WTC11 (cell line): Measurements from ENCODE around the gene FARSA. TPM values are rescaled to one million over a fixed set of nuclear protein-coding genes. Genes with fewer than 3 reads are reported as not detected.
A peak's percentile ranks its signal among the peaks of the same experiment; 100 is the strongest.

ENCODE experiments used
- CREB1 ChIP-seq: sonication (generic); formaldehyde crosslinking; IDR thresholded peaks from 2 replicates; pipeline ENCODE4 v1.8.0; 2023; ENCODE audit warnings: mild to moderate bottlenecking, missing genetic modification reagents
- EMX1 ChIP-seq: fragments of 250-450 bp; sonication (Bioruptor Pico); IDR thresholded peaks from 2 replicates; pipeline ENCODE4 v1.8.0; 2021; ENCODE audit warnings: mild to moderate bottlenecking
- ESRRA ChIP-seq: sonication (generic); formaldehyde crosslinking; IDR thresholded peaks from 2 replicates; pipeline ENCODE4 v1.8.1; 2022; ENCODE audit warnings: mild to moderate bottlenecking, missing genetic modification reagents, borderline replicate concordance
- FOXP1 ChIP-seq: sonication (generic); formaldehyde crosslinking; IDR thresholded peaks from 2 replicates; pipeline ENCODE4 v1.8.0; 2022; ENCODE audit warnings: missing genetic modification reagents, mild to moderate bottlenecking, moderate library complexity, borderline replicate concordance
- GTF2I ChIP-seq: fragments of 250-450 bp; sonication (Bioruptor Pico); conservative IDR thresholded peaks from 2 replicates; pipeline ENCODE4 v1.4.0; 2021; ENCODE audit warnings: mild to moderate bottlenecking
- JAZF1 ChIP-seq: fragments of 250-450 bp; sonication (Bioruptor Pico); IDR thresholded peaks from 2 replicates; pipeline ENCODE4 v1.9.0; 2021; ENCODE audit warnings: moderate library complexity, mild to moderate bottlenecking, inconsistent platforms
- KAT7 ChIP-seq: sonication (generic); formaldehyde crosslinking; IDR thresholded peaks from 2 replicates; pipeline ENCODE4 v1.8.1; 2023; ENCODE audit warnings: missing genetic modification reagents, mild to moderate bottlenecking, borderline replicate concordance
- NFE2L1 ChIP-seq: sonication (generic); formaldehyde crosslinking; IDR thresholded peaks from 2 replicates; pipeline ENCODE4 v1.8.1; 2023; ENCODE audit warnings: missing genetic modification reagents
- OVOL2 ChIP-seq: fragments of 250-450 bp; sonication (Bioruptor Pico); IDR thresholded peaks from 2 replicates; pipeline ENCODE4 v1.9.0; 2021; ENCODE audit warnings: mild to moderate bottlenecking, borderline replicate concordance
- SMAD4 ChIP-seq: sonication (generic); formaldehyde crosslinking; IDR thresholded peaks from 2 replicates; pipeline ENCODE4 v1.8.0; 2022; ENCODE audit warnings: mild to moderate bottlenecking, missing genetic modification reagents
- SOX15 ChIP-seq: fragments of 250-450 bp; sonication (Bioruptor Pico); IDR thresholded peaks from 2 replicates; pipeline ENCODE4 v1.9.0; 2021; ENCODE audit warnings: mild to moderate bottlenecking
- TCF7 ChIP-seq: sonication (generic); formaldehyde crosslinking; IDR thresholded peaks from 2 replicates; pipeline ENCODE4 v1.8.0; 2022; ENCODE audit warnings: mild to moderate bottlenecking, low read depth, missing genetic modification reagents, moderate library complexity
- ZBTB21 ChIP-seq: sonication (generic); formaldehyde crosslinking; IDR thresholded peaks from 2 replicates; pipeline ENCODE4 v1.8.1; 2023; ENCODE audit warnings: mild to moderate bottlenecking, missing genetic modification reagents, borderline replicate concordance
- ZNF263 ChIP-seq: sonication (generic); formaldehyde crosslinking; IDR thresholded peaks from 2 replicates; pipeline ENCODE4 v1.8.1; 2022; ENCODE audit warnings: low read depth, mild to moderate bottlenecking, moderate library complexity, missing genetic modification reagents
- total RNA-seq: library from RNA; stranded (reverse); gene quantifications from 3 replicates; pipeline ENCODE4 v1.2.3, GENCODE V29; 2021
- TF ChIP-seq, protein P1 (sequence below): sonication (generic); formaldehyde crosslinking; IDR thresholded peaks from 2 replicates; pipeline ENCODE4 v1.8.1; 2023; ENCODE audit warnings: mild to moderate bottlenecking, missing genetic modification reagents
- TF ChIP-seq, protein P2 (sequence below): sonication (generic); formaldehyde crosslinking; IDR thresholded peaks from 2 replicates; pipeline ENCODE4 v1.8.1; 2022; ENCODE audit warnings: mild to moderate bottlenecking, moderate library complexity, missing genetic modification reagents
- TF ChIP-seq, protein P3 (sequence below): sonication (generic); formaldehyde crosslinking; IDR thresholded peaks from 2 replicates; pipeline ENCODE4 v1.8.1; 2022; ENCODE audit warnings: missing genetic modification reagents, borderline replicate concordance
- TF ChIP-seq, protein P4 (sequence below): sonication (generic); formaldehyde crosslinking; IDR thresholded peaks from 2 replicates; pipeline ENCODE4 v1.8.1; 2023; ENCODE audit warnings: mild to moderate bottlenecking, missing genetic modification reagents, moderate library complexity
- TF ChIP-seq, protein P5 (sequence below): fragments of 250-450 bp; sonication (Bioruptor Pico); IDR thresholded peaks from 2 replicates; pipeline ENCODE4 v1.9.0; 2021; ENCODE audit warnings: mild to moderate bottlenecking
- TF ChIP-seq, protein P6 (sequence below): sonication (generic); formaldehyde crosslinking; IDR thresholded peaks from 2 replicates; pipeline ENCODE4 v1.8.0; 2022; ENCODE audit warnings: missing genetic modification reagents

FARSA gene
- total RNA-seq, 1 experiment from 2014 or later: 108 TPM

DNA sequence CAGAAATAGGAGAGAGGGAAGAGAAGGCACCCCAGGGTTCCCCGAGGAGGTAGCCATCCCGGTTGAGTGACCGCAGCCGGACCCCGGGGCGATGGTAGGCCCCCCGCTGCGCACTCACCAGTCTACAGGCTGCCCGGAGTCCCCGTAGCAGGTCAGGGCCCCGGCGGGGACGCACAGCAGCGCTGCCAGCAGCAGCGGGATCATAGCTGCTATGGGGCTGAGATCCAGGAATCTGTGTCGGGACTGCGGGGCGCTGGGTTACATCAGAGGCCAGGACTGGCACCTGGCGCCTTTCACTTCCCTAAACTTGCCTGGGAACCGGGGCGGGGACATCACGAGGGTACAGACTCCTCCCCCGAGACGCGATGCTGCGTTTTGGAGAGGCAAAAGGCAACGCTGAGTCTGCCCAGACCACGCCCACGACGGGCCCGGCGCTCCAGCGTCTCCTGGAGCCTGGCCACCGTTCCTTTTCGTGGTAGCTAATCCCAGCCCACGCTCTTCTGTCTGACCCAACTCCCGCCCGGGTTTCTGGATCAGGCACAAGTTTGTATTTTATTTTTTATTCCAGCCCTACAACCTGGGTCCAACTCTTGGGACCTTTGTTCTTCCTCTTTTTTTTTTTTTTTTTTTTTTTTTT is 52.2 kb downstream of the FARSA start, which contains the start of gene DNASE2 (continued):
- TF ChIP-seq, protein P1, sequence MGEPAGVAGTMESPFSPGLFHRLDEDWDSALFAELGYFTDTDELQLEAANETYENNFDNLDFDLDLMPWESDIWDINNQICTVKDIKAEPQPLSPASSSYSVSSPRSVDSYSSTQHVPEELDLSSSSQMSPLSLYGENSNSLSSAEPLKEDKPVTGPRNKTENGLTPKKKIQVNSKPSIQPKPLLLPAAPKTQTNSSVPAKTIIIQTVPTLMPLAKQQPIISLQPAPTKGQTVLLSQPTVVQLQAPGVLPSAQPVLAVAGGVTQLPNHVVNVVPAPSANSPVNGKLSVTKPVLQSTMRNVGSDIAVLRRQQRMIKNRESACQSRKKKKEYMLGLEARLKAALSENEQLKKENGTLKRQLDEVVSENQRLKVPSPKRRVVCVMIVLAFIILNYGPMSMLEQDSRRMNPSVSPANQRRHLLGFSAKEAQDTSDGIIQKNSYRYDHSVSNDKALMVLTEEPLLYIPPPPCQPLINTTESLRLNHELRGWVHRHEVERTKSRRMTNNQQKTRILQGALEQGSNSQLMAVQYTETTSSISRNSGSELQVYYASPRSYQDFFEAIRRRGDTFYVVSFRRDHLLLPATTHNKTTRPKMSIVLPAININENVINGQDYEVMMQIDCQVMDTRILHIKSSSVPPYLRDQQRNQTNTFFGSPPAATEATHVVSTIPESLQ (CRISPR knock-in tag): no peak
- no peak for TF ChIP-seq ZNF263
- no peak for TF ChIP-seq SOX15
- TF ChIP-seq, protein P2, sequence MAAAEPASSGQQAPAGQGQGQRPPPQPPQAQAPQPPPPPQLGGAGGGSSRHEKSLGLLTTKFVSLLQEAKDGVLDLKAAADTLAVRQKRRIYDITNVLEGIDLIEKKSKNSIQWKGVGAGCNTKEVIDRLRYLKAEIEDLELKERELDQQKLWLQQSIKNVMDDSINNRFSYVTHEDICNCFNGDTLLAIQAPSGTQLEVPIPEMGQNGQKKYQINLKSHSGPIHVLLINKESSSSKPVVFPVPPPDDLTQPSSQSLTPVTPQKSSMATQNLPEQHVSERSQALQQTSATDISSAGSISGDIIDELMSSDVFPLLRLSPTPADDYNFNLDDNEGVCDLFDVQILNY (CRISPR knock-in tag): peak; percentile 67; the same call in 1 of the 2 replicates
- TF ChIP-seq, protein P3, sequence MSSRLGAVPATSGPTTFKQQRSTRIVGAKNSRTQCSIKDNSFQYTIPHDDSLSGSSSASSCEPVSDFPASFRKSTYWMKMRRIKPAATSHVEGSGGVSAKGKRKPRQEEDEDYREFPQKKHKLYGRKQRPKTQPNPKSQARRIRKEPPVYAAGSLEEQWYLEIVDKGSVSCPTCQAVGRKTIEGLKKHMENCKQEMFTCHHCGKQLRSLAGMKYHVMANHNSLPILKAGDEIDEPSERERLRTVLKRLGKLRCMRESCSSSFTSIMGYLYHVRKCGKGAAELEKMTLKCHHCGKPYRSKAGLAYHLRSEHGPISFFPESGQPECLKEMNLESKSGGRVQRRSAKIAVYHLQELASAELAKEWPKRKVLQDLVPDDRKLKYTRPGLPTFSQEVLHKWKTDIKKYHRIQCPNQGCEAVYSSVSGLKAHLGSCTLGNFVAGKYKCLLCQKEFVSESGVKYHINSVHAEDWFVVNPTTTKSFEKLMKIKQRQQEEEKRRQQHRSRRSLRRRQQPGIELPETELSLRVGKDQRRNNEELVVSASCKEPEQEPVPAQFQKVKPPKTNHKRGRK (CRISPR knock-in tag): no peak
- TF ChIP-seq ESRRA (CRISPR knock-in tag): no peak
- TF ChIP-seq SMAD4 (CRISPR knock-in tag): no peak
- no peak for TF ChIP-seq CREB1 (CRISPR knock-in tag)
- no peak for TF ChIP-seq TCF7
- no peak for TF ChIP-seq EMX1 (CRISPR knock-in tag)
- TF ChIP-seq, protein P4, sequence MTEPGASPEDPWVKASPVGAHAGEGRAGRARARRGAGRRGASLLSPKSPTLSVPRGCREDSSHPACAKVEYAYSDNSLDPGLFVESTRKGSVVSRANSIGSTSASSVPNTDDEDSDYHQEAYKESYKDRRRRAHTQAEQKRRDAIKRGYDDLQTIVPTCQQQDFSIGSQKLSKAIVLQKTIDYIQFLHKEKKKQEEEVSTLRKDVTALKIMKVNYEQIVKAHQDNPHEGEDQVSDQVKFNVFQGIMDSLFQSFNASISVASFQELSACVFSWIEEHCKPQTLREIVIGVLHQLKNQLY (CRISPR knock-in tag): 0 out of 2 replicates have a peak, but pooled peaks have one; percentile 34
- TF ChIP-seq KAT7 (CRISPR knock-in tag): 0 out of 2 replicates have a peak, but pooled peaks have one; percentile 50
- no peak; the same call in 1 of the 2 replicates for TF ChIP-seq NFE2L1 (CRISPR knock-in tag)
- no peak for TF ChIP-seq GTF2I (CRISPR knock-in tag)
- no peak for TF ChIP-seq FOXP1
- no peak for TF ChIP-seq JAZF1 (CRISPR knock-in tag)
- no peak for TF ChIP-seq OVOL2 (CRISPR knock-in tag)
- TF ChIP-seq, protein P5, sequence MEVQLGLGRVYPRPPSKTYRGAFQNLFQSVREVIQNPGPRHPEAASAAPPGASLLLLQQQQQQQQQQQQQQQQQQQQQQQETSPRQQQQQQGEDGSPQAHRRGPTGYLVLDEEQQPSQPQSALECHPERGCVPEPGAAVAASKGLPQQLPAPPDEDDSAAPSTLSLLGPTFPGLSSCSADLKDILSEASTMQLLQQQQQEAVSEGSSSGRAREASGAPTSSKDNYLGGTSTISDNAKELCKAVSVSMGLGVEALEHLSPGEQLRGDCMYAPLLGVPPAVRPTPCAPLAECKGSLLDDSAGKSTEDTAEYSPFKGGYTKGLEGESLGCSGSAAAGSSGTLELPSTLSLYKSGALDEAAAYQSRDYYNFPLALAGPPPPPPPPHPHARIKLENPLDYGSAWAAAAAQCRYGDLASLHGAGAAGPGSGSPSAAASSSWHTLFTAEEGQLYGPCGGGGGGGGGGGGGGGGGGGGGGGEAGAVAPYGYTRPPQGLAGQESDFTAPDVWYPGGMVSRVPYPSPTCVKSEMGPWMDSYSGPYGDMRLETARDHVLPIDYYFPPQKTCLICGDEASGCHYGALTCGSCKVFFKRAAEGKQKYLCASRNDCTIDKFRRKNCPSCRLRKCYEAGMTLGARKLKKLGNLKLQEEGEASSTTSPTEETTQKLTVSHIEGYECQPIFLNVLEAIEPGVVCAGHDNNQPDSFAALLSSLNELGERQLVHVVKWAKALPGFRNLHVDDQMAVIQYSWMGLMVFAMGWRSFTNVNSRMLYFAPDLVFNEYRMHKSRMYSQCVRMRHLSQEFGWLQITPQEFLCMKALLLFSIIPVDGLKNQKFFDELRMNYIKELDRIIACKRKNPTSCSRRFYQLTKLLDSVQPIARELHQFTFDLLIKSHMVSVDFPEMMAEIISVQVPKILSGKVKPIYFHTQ: no peak
- TF ChIP-seq, protein P6, sequence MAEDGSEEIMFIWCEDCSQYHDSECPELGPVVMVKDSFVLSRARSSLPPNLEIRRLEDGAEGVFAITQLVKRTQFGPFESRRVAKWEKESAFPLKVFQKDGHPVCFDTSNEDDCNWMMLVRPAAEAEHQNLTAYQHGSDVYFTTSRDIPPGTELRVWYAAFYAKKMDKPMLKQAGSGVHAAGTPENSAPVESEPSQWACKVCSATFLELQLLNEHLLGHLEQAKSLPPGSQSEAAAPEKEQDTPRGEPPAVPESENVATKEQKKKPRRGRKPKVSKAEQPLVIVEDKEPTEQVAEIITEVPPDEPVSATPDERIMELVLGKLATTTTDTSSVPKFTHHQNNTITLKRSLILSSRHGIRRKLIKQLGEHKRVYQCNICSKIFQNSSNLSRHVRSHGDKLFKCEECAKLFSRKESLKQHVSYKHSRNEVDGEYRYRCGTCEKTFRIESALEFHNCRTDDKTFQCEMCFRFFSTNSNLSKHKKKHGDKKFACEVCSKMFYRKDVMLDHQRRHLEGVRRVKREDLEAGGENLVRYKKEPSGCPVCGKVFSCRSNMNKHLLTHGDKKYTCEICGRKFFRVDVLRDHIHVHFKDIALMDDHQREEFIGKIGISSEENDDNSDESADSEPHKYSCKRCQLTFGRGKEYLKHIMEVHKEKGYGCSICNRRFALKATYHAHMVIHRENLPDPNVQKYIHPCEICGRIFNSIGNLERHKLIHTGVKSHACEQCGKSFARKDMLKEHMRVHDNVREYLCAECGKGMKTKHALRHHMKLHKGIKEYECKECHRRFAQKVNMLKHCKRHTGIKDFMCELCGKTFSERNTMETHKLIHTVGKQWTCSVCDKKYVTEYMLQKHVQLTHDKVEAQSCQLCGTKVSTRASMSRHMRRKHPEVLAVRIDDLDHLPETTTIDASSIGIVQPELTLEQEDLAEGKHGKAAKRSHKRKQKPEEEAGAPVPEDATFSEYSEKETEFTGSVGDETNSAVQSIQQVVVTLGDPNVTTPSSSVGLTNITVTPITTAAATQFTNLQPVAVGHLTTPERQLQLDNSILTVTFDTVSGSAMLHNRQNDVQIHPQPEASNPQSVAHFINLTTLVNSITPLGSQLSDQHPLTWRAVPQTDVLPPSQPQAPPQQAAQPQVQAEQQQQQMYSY (CRISPR knock-in tag): no peak
- TF ChIP-seq ZBTB21: no peak
